GM12891 (cell line): ENCODE data around the gene BEND6.

Experiments used
- POLR2A ChIP-seq: IDR thresholded peaks from 2 replicates; pipeline ENCODE4 v1.6.1; 2011; ENCODE audit warnings: low read depth, low read length, control low read depth
- POLR2AphosphoS5 ChIP-seq: IDR thresholded peaks from 2 replicates; pipeline ENCODE4 v1.6.1; 2011; ENCODE audit warnings: low read depth, low read length, control low read depth
- SPI1 ChIP-seq: IDR thresholded peaks from 2 replicates; pipeline ENCODE4 v1.6.1; 2011; ENCODE audit warnings: low read depth, low read length, control low read depth
- TAF1 ChIP-seq: IDR thresholded peaks from 2 replicates; pipeline ENCODE4 v1.6.1; 2011; ENCODE audit warnings: low read depth, low read length, control low read depth

GRCh38 chr6:56953597-56954402, 1.1 kb upstream of the BEND6 start:
- peak; percentile 53; the same call in 1 of the 2 replicates for TF ChIP-seq POLR2AphosphoS5
- peak; percentile 74; the same call in 1 of the 2 replicates for TF ChIP-seq POLR2A
- TF ChIP-seq TAF1, result peak; percentile 5; the same call in 1 of the 2 replicates
- no peak for TF ChIP-seq SPI1
